Ishikawa (cell line): ENCODE data around the gene ARHGEF11.

Source experiments
- CEBPB ChIP-seq: IDR thresholded peaks from 2 replicates; pipeline ENCODE4 v1.6.1; 2012
- CREB1 ChIP-seq: IDR thresholded peaks from 2 replicates; pipeline ENCODE4 v1.6.1; 2012; ENCODE audit warnings: low read depth
- EGR1 ChIP-seq: IDR thresholded peaks from 2 replicates; pipeline ENCODE4 v1.6.1; 2012
- EP300 ChIP-seq: IDR thresholded peaks from 2 replicates; pipeline ENCODE4 v1.6.1; 2012; ENCODE audit warnings: borderline replicate concordance
- FOXM1 ChIP-seq: IDR thresholded peaks from 2 replicates; pipeline ENCODE4 v1.6.1; 2012; ENCODE audit warnings: low read depth, borderline replicate concordance
- MAX ChIP-seq: IDR thresholded peaks from 2 replicates; pipeline ENCODE4 v1.6.1; 2012
- NFIC ChIP-seq: IDR thresholded peaks from 2 replicates; pipeline ENCODE4 v1.6.1; 2012
- RAD21 ChIP-seq: IDR thresholded peaks from 2 replicates; pipeline ENCODE4 v1.6.1; 2012; ENCODE audit warnings: low read depth
- TAF1 ChIP-seq: IDR thresholded peaks from 2 replicates; pipeline ENCODE4 v1.6.1; 2012; ENCODE audit warnings: low read depth, mild to moderate bottlenecking
- TCF12 ChIP-seq: IDR thresholded peaks from 2 replicates; pipeline ENCODE4 v1.6.1; 2012; ENCODE audit warnings: low read depth
- TEAD4 ChIP-seq: IDR thresholded peaks from 2 replicates; pipeline ENCODE4 v1.6.1; 2012
- YY1 ChIP-seq: IDR thresholded peaks from 2 replicates; pipeline ENCODE4 v1.6.1; 2012; ENCODE audit warnings: low read depth
- ZBTB7A ChIP-seq: IDR thresholded peaks from 2 replicates; pipeline ENCODE4 v1.6.1; 2012; ENCODE audit warnings: low read depth

- no peak for TF ChIP-seq NFIC
- TF ChIP-seq RAD21: no peak
- TF ChIP-seq YY1: no peak
- TF ChIP-seq CREB1: no peak
- TF ChIP-seq TEAD4: no peak
- TF ChIP-seq ZBTB7A: no peak
- no peak for TF ChIP-seq TCF12
- TF ChIP-seq FOXM1: no peak
- TF ChIP-seq TAF1: no peak
- no peak for TF ChIP-seq MAX
- TF ChIP-seq CEBPB: no peak
- no peak for TF ChIP-seq EP300
- no peak for TF ChIP-seq EGR1
These were observed 11.3 kb downstream of the ARHGEF11 start for GRCh38 chr1:157034137-157034800.
